H9 (cell line): ENCODE results near the gene KCNG2. TPM values are rescaled to one million over a fixed set of nuclear protein-coding genes. Genes with fewer than 3 reads are reported as not detected.

Experiments used
- DNase-seq: peaks from one replicate; pipeline ENCODE4 v3.0.0-alpha.2; 2017
- H2AFZ ChIP-seq: one replicate; pipeline ENCODE4 v1.6.1; 2013; ENCODE audit warnings: mild to moderate bottlenecking, low read length, control low read depth, moderate library complexity
- H2AK5ac ChIP-seq: 2 replicates; pipeline ENCODE4 v1.6.1; 2013; ENCODE audit warnings: low read length, control low read depth, mixed read lengths; ENCODE audit not compliant: insufficient read length
- H2BK120ac ChIP-seq: one replicate; pipeline ENCODE4 v1.6.1; 2013; ENCODE audit warnings: low read depth, mild to moderate bottlenecking, low read length, control low read depth, inconsistent platforms; ENCODE audit not compliant: poor library complexity, severe bottlenecking
- H2BK12ac ChIP-seq: 2 replicates; pipeline ENCODE4 v1.6.1; 2013; ENCODE audit warnings: low read length, control low read depth, mixed read lengths, low read depth; ENCODE audit not compliant: insufficient read length
- H2BK15ac ChIP-seq: 2 replicates; pipeline ENCODE4 v1.6.1; 2013; ENCODE audit warnings: low read depth, low read length, control low read depth
- H2BK20ac ChIP-seq: one replicate; pipeline ENCODE4 v1.6.1; 2013; ENCODE audit warnings: low read depth, mild to moderate bottlenecking, low read length, control low read depth, inconsistent platforms; ENCODE audit not compliant: poor library complexity, severe bottlenecking
- H2BK5ac ChIP-seq: 2 replicates; pipeline ENCODE4 v1.6.1; 2013; ENCODE audit warnings: low read length, control low read depth, mixed read lengths; ENCODE audit not compliant: insufficient read length
- H3K14ac ChIP-seq: 2 replicates; pipeline ENCODE4 v1.6.1; 2013; ENCODE audit warnings: low read length, control low read depth; ENCODE audit not compliant: insufficient read depth
- H3K18ac ChIP-seq: 2 replicates; pipeline ENCODE4 v1.6.1; 2013; ENCODE audit warnings: low read depth, mild to moderate bottlenecking, mixed read lengths, low read length, control low read depth; ENCODE audit not compliant: insufficient read length
- H3K23ac ChIP-seq: 2 replicates; pipeline ENCODE4 v1.6.1; 2013; ENCODE audit warnings: low read length, control low read depth, mixed read lengths, low read depth; ENCODE audit not compliant: insufficient read length
- H3K23me2 ChIP-seq: 2 replicates; pipeline ENCODE4 v1.6.1; 2013; ENCODE audit warnings: low read depth, mild to moderate bottlenecking, mixed read lengths, low read length, control low read depth; ENCODE audit not compliant: insufficient read length, poor library complexity, severe bottlenecking
- H3K27ac ChIP-seq: 2 replicates; pipeline ENCODE4 v1.5.1; 2013; ENCODE audit warnings: low read length, control low read depth, mixed read lengths, low read depth; ENCODE audit not compliant: insufficient read length
- H3K27me3 ChIP-seq: 2 replicates; pipeline ENCODE4 v1.6.1; 2013; ENCODE audit warnings: low read length, control low read depth, inconsistent platforms; ENCODE audit not compliant: insufficient read depth
- H3K4ac ChIP-seq: 2 replicates; pipeline ENCODE4 v1.6.1; 2013; ENCODE audit warnings: low read depth, mild to moderate bottlenecking, control low read depth, inconsistent platforms, low read length, moderate library complexity
- H3K4me1 ChIP-seq: 2 replicates; pipeline ENCODE4 v1.6.1; 2013; ENCODE audit warnings: low read length, control low read depth, inconsistent platforms; ENCODE audit not compliant: insufficient read depth
- H3K4me2 ChIP-seq: 2 replicates; pipeline ENCODE4 v1.6.1; 2013; ENCODE audit warnings: low read length, control low read depth, mixed read lengths; ENCODE audit not compliant: insufficient read length, insufficient read depth
- H3K56ac ChIP-seq: 2 replicates; pipeline ENCODE4 v1.6.1; 2013; ENCODE audit warnings: low read depth, mild to moderate bottlenecking, mixed read lengths, low read length, control low read depth; ENCODE audit not compliant: insufficient read length
- H3K79me1 ChIP-seq: 2 replicates; pipeline ENCODE4 v1.6.1; 2013; ENCODE audit warnings: low read depth, mild to moderate bottlenecking, moderate library complexity, low read length, control low read depth, inconsistent platforms; ENCODE audit not compliant: insufficient read depth, poor library complexity, severe bottlenecking
- H3K79me2 ChIP-seq: 2 replicates; pipeline ENCODE4 v1.6.1; 2013; ENCODE audit warnings: low read length, control low read depth, inconsistent platforms; ENCODE audit not compliant: insufficient read depth
- H3K9ac ChIP-seq: 2 replicates; pipeline ENCODE4 v1.6.1; 2013; ENCODE audit warnings: low read length, control low read depth, mixed read lengths; ENCODE audit not compliant: insufficient read length; ENCODE audit errors: extremely low read depth
- H3K9me3 ChIP-seq: one replicate; pipeline ENCODE4 v1.6.1; 2013; ENCODE audit warnings: low read depth, low read length, inconsistent platforms; ENCODE audit not compliant: control insufficient read depth
- H3T11ph ChIP-seq: one replicate; pipeline ENCODE4 v1.6.1; 2013; ENCODE audit warnings: mild to moderate bottlenecking, low read length, control low read depth, inconsistent platforms
- H4K20me1 ChIP-seq: one replicate; pipeline ENCODE4 v1.6.1; 2013; ENCODE audit not compliant: control insufficient read depth, insufficient read length, insufficient read depth
- H4K5ac ChIP-seq: 2 replicates; pipeline ENCODE4 v1.6.1; 2013; ENCODE audit warnings: low read depth, mild to moderate bottlenecking, mixed read lengths, low read length, control low read depth; ENCODE audit not compliant: insufficient read length
- H4K8ac ChIP-seq: replicated peaks from 2 replicates; pipeline ENCODE4 v1.6.1; 2013; ENCODE audit warnings: low read length, control low read depth, mixed read lengths, low read depth; ENCODE audit not compliant: insufficient read length
- H4K91ac ChIP-seq: 2 replicates; pipeline ENCODE4 v1.6.1; 2013; ENCODE audit warnings: low read depth, mild to moderate bottlenecking, moderate library complexity, mixed read lengths, low read length, control low read depth; ENCODE audit not compliant: insufficient read length
- H3K27ac Mint-ChIP-seq, 3 experiments: 2 replicates in 2 of 3; 3 replicates in 1 of 3; pipeline ENCODE4 v1.8.0; 2020 to 2021; ENCODE audit warnings: mixed read lengths in 3 of 3, mild to moderate bottlenecking in 1 of 3, moderate library complexity in 1 of 3
- H3K27me3 Mint-ChIP-seq: 2 replicates; pipeline ENCODE4 v1.8.0; 2021; ENCODE audit warnings: low read depth, mild to moderate bottlenecking, moderate library complexity, mixed read lengths
- H3K36me3 Mint-ChIP-seq, 3 experiments: 2 replicates in 2 of 3; 3 replicates in 1 of 3; pipeline ENCODE4 v1.8.0; 2020 to 2021; ENCODE audit warnings: low read depth in 3 of 3, mixed read lengths in 3 of 3; ENCODE audit not compliant: insufficient read depth in 1 of 3
- H3K4me1 Mint-ChIP-seq, 2 experiments: 2 replicates each; pipeline ENCODE4 v1.8.0; 2020; ENCODE audit warnings: mixed read lengths in 2 of 2
- H3K4me3 Mint-ChIP-seq, 2 experiments: 2 replicates in 1 of 2; 3 replicates in 1 of 2; pipeline ENCODE4 v1.8.0; 2020 to 2021; ENCODE audit warnings: mild to moderate bottlenecking in 2 of 2, mixed read lengths in 2 of 2, moderate library complexity in 1 of 2
- H3K9me3 Mint-ChIP-seq, 2 experiments: 2 replicates in 1 of 2; 3 replicates in 1 of 2; pipeline ENCODE4 v1.8.0; 2020; ENCODE audit warnings: mild to moderate bottlenecking in 2 of 2, mixed read lengths in 2 of 2, moderate library complexity in 1 of 2
- WGBS: extraction: QIAGEN DNeasy Blood & Tissue Kit; methylation state at CpG from one replicate; pipeline ENCODE4 v1.1.7; 2013; ENCODE audit warnings: missing lambda C conversion rate, low lambda C conversion rate, mixed read lengths; ENCODE audit not compliant: insufficient read length; ENCODE audit errors: extremely low coverage; 5-methylcytosine and 5-hydroxymethylcytosine counted together
- total RNA-seq: library from RNA; stranded (reverse); gene quantifications from 2 replicates; pipeline ENCODE4 v1.2.1, GENCODE V29; 2021
- TF ChIP-seq, protein P1 (sequence below): fragments of 200-600 bp; sonication (generic); conservative IDR thresholded peaks from 3 replicates; pipeline ENCODE4 v1.8.0; 2021; ENCODE audit warnings: antibody characterized with exemption, mild to moderate bottlenecking

KCNG2 gene
- total RNA-seq, 1 experiment from 2014 or later = 0.15 TPM

DNA sequence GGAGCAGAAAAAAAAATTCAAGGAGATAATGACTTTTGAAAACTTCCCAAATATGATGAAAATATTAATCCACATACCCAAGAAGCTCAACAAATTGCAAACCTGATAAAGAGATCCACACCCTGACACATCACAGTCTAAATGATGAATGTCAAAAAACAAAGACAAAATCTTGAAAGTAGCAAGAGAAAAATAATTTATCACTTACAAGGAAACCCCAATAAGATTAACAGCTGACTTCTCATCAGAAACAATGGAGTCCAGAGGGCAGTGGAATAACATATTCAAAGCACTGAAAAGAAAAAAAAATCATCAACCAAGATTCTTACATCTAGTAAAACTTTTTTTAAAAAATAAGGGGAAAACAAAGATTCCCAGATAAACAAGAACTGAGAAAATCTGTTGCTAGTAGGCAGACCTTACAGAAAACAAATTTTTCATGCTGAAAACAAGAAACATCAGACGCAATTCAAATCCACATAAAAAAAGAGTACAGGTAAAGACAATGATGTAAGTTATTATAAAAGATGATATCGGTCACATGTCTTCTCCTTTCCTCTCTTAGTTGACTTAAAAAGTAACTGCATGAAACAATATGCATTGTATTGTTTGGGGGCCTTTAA, 132.4 kb downstream of the KCNG2 start:
- Histone ChIP-seq H3K79me1 (no peaks in the 10 kb centered on the region), H4K8ac (no peak overlapping the region), H2BK5ac (no peak overlapping the region), H3K9me3 (peaks cover 5% of the 10 kb centered on the region), H2BK12ac (no peak overlapping the region), H3K18ac (no peak overlapping the region), H3K27me3 (no peaks in the 10 kb centered on the region; the same call in 1 of the 2 replicates), H2BK20ac (no peak overlapping the region), H3K4me1 (no peaks in the 10 kb centered on the region), H3K23ac (no peak overlapping the region), H4K5ac (no peak overlapping the region), H3K79me2 (no peaks in the 10 kb centered on the region), H3K27ac (no peak overlapping the region), H2AK5ac (no peak overlapping the region), H4K20me1 (no peaks in the 10 kb centered on the region), H3T11ph (no peak overlapping the region), H2BK15ac (no peak overlapping the region), H2AFZ (no peak overlapping the region), H3K9ac (no peak overlapping the region), H3K56ac (no peak overlapping the region), H3K23me2 (no peaks in the 10 kb centered on the region), H3K4me2 (no peak overlapping the region), H4K91ac (no peak overlapping the region), H2BK120ac (no peak overlapping the region), H3K14ac (no peak overlapping the region), H3K4ac (no peak overlapping the region)
- Mint-ChIP-seq H3K36me3 (peaks cover 14 to 48% (median 23%) of the 10 kb centered on the region in 3 experiments), H3K4me1 (peaks cover 15 to 20% of the 10 kb centered on the region in 2 experiments), H3K27ac (no peak overlapping the region), H3K27me3 (peaks cover 4% of the 10 kb centered on the region; the same call in 1 of the 2 replicates), H3K4me3 (no peak overlapping the region), H3K9me3 (peaks cover 37 to 42% of the 10 kb centered on the region in 2 experiments)
- TF ChIP-seq, protein P1, sequence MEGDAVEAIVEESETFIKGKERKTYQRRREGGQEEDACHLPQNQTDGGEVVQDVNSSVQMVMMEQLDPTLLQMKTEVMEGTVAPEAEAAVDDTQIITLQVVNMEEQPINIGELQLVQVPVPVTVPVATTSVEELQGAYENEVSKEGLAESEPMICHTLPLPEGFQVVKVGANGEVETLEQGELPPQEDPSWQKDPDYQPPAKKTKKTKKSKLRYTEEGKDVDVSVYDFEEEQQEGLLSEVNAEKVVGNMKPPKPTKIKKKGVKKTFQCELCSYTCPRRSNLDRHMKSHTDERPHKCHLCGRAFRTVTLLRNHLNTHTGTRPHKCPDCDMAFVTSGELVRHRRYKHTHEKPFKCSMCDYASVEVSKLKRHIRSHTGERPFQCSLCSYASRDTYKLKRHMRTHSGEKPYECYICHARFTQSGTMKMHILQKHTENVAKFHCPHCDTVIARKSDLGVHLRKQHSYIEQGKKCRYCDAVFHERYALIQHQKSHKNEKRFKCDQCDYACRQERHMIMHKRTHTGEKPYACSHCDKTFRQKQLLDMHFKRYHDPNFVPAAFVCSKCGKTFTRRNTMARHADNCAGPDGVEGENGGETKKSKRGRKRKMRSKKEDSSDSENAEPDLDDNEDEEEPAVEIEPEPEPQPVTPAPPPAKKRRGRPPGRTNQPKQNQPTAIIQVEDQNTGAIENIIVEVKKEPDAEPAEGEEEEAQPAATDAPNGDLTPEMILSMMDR = no peak
- no peak for DNase-seq
- no CpG with 5 or more reads among the region's 2 CpGs for whole genome bisulfite sequencing
